ENCODE data around the gene PABPC1L.

DNA sequence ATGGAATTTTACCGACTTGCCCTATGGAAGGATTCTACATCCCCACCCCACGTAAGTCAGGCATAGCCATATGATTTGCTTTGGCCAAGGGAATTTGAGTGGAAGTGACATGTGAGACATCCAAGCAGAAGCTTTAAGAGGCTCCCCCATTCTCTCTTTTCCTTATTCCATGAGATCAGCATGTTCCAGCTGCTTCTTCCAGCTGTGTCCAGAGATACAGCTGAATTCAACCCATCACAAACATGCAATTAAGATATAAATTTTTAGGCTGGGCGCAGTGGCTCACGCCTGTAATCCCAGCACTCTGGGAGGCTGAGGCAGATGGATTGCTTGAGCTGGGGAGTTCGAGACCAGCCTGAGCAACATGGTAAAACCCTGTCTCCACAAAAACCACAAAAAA, 40.4 kb upstream of the PABPC1L start:
- TF ChIP-seq EHMT2 (IDR thresholded peaks at IDR 0.05; ENCODE audit: borderline replicate concordance, low read depth, low read length) (no peak), TBX3 (IDR thresholded peaks at IDR 0.05; ENCODE audit: borderline replicate concordance) (no peak), CBFB (CRISPR knock-in tag; IDR thresholded peaks at IDR 0.05) (no peak), ZSCAN21 (CRISPR knock-in tag; IDR thresholded peaks at IDR 0.05; ENCODE audit: borderline replicate concordance) (no peak), ZNF10 (CRISPR knock-in tag; IDR thresholded peaks at IDR 0.05; ENCODE audit: borderline replicate concordance, low read depth) (no peak), EZH2 (conservative IDR thresholded peaks at IDR 0.05; ENCODE audit: low read depth, low read length) (no peak), RFXANK (CRISPR knock-in tag; IDR thresholded peaks at IDR 0.05) (no peak), ZNF672 (CRISPR knock-in tag; IDR thresholded peaks at IDR 0.05) (no peak), GTF3A (CRISPR knock-in tag; conservative IDR thresholded peaks at IDR 0.05) (no peak), ZNF282 (IDR thresholded peaks at IDR 0.05; ENCODE audit: partially characterized antibody) (no peak), ZNF558 (CRISPR knock-in tag; IDR thresholded peaks at IDR 0.05; ENCODE audit: borderline replicate concordance) (no peak)

Data from HepG2 (cell line).